Ovary (tissue), 3 donors: ENCODE data around the gene ENOX1.

Source experiments
- CTCF ChIP-seq, 3 donors: fragments of 450-650 bp in 2 of 3; fragments of 200-600 bp in 1 of 3; IDR thresholded peaks; one replicate each; pipeline versions ENCODE4 v1.5.1 to v1.8.0; 2016 to 2022; ENCODE audit warnings: antibody characterized with exemption in 3 of 3, mild to moderate bottlenecking in 1 of 3
- EP300 ChIP-seq: sonication (generic); formaldehyde crosslinking; IDR thresholded peaks from one replicate; pipeline ENCODE4 v1.6.1; 2017; ENCODE audit warnings: antibody characterized with exemption
- donor health status: DM: no; HTN: no; CAD: no.

DNA sequence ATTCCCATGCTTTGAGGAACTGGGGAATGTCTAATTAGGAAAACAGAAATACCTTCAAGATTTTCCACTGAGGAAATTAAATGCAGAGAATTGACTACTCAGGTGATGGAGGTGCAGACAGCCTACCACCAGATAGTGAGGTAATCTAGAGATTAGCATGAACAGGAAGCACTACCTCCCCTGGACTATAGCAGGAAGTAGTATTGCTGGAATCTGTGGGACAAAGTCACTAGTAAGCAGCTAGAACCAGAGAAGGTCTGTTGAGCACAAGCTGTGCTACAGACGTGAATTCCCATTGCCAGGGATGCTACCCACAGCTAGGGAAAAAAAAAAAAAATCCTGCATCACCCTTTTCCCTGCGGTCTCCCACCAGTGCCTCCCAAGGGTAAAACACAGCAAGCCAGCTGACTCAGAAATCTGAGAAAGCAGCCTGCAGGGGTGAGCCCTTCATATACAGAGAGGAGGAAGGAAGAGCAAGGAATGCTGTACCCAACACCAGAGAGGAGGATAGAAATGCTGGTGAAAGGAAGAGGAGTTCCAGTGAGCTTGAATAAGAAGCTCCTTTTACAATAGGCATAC is 10.2 kb downstream of the ENOX1 start:
- TF ChIP-seq EP300 (no peak), CTCF (IDR thresholded peaks at IDR 0.05) (no peak)
